Kidney epithelial cell (primary cell): Measurements from ENCODE around the gene SNX8. TPM values are rescaled to one million over a fixed set of nuclear protein-coding genes. Genes with fewer than 3 reads are reported as not detected.

Source experiments
- DNase-seq: peaks from one replicate; pipeline ENCODE4 v3.0.0-alpha.2; 2010; ENCODE audit warnings: low read depth
- H3K27me3 ChIP-seq: 2 replicates; pipeline ENCODE4 v1.6.0; 2011; ENCODE audit warnings: low read length; ENCODE audit not compliant: control insufficient read depth, insufficient read depth
- H3K36me3 ChIP-seq: 2 replicates; pipeline ENCODE4 v1.5.1; 2011; ENCODE audit warnings: low read length; ENCODE audit not compliant: control insufficient read depth, insufficient read depth
- H3K4me3 ChIP-seq: 2 replicates; pipeline ENCODE4 v1.5.1; 2011; ENCODE audit warnings: low read depth, mild to moderate bottlenecking, control low read depth, low read length
- CTCF ChIP-seq: IDR thresholded peaks from 2 replicates; pipeline ENCODE4 v1.5.1; 2011; ENCODE audit warnings: mild to moderate bottlenecking, moderate library complexity, low read length, control low read depth, inconsistent platforms; ENCODE audit not compliant: insufficient read depth, poor library complexity, severe bottlenecking
- total RNA-seq: library from RNA; depleted of rRNA; stranded (reverse); fragments of >200 nt; gene quantifications from 2 replicates; pipeline ENCODE4 v1.2.3, GENCODE V29; 2015

Gene SNX8
- total RNA-seq, 1 donor from 2014 or later: 47.7 TPM

- Histone ChIP-seq H3K27me3 (no peaks in the 10 kb centered on the region), H3K4me3 (no peak overlapping the region), H3K36me3 (peaks cover 2% of the 10 kb centered on the region)
- TF ChIP-seq CTCF: no peak
- no peak for DNase-seq
Observed at GRCh38 chr7:2264158-2264557, 50.1 kb downstream of the SNX8 start.

- Histone ChIP-seq H3K27me3 (no peaks in the 10 kb centered on the region), H3K4me3 (no peak overlapping the region), H3K36me3 (peaks cover 2% of the 10 kb centered on the region)
- TF ChIP-seq CTCF: no peak
- no peak for DNase-seq
Observed at GRCh38 chr7:2263176-2263575, 51.1 kb downstream of the SNX8 start.

GRCh38 chr7:2261611-2262010, 52.6 kb downstream of the SNX8 start:
- Histone ChIP-seq H3K27me3 (no peaks in the 10 kb centered on the region), H3K36me3 (peaks cover 2% of the 10 kb centered on the region), H3K4me3 (no peak overlapping the region)
- DNase-seq: no peak
- TF ChIP-seq CTCF: no peak

GRCh38 chr7:2260820-2261219, 53.4 kb downstream of the SNX8 start:
- no peak for TF ChIP-seq CTCF
- DNase-seq: no peak
- no peaks in the 10 kb centered on the region for H3K27me3 ChIP-seq
- H3K4me3 ChIP-seq: no peak overlapping the region
- H3K36me3 ChIP-seq: peaks cover 2% of the 10 kb centered on the region

GRCh38 chr7:2259480-2259879, 54.8 kb downstream of the SNX8 start:
- no peaks in the 10 kb centered on the region for H3K27me3 ChIP-seq
- H3K36me3 ChIP-seq: peaks cover 2% of the 10 kb centered on the region
- TF ChIP-seq CTCF: no peak
- H3K4me3 ChIP-seq: no peak overlapping the region
- DNase-seq: no peak

GRCh38 chr7:2258661-2259365, 55.4 kb downstream of the SNX8 start:
- no peak for TF ChIP-seq CTCF
- Histone ChIP-seq H3K4me3 (no peak overlapping the region), H3K27me3 (no peaks in the 10 kb centered on the region), H3K36me3 (no peaks in the 10 kb centered on the region)
- no peak for DNase-seq
